GM19025 (cell line): Measurements from ENCODE around the gene MOV10L1.

Experiments
- ATAC-seq: cut with Tn5 transposase; IDR thresholded peaks from one replicate; pipeline ENCODE4 v1.9.1; 2021; ENCODE audit warnings: mild to moderate bottlenecking, low read depth, moderate library complexity; ENCODE audit not compliant: unreplicated experiment

The MOV10L1 gene

GRCh38 chr22:50058906-50059880 lies 30.6 kb upstream of the MOV10L1 start:
- no peak for ATAC-seq

GRCh38 chr22:50059881-50060262 lies 29.9 kb upstream of the MOV10L1 start:
- ATAC-seq: no peak

GRCh38 chr22:50060441-50061140 lies 29.2 kb upstream of the MOV10L1 start:
- no peak for ATAC-seq

- no peak for ATAC-seq
These were observed 28.5 kb upstream of the MOV10L1 start for GRCh38 chr22:50061141-50061823.

- ATAC-seq: no peak
These were observed 27.9 kb upstream of the MOV10L1 start for GRCh38 chr22:50061824-50062355.

- no peak for ATAC-seq
These were observed 27.2 kb upstream of the MOV10L1 start for GRCh38 chr22:50062509-50063135.

- ATAC-seq: no peak
These were observed 26.0 kb upstream of the MOV10L1 start for GRCh38 chr22:50063589-50064393.

GRCh38 chr22:50064453-50064852 lies 25.4 kb upstream of the MOV10L1 start:
- no peak for ATAC-seq

- ATAC-seq: no peak
These were observed 22.6 kb upstream of the MOV10L1 start for GRCh38 chr22:50067244-50067643.

- no peak for ATAC-seq
These were observed 21.7 kb upstream of the MOV10L1 start for GRCh38 chr22:50068096-50068495.

GRCh38 chr22:50070366-50070765 lies 19.4 kb upstream of the MOV10L1 start:
- ATAC-seq: no peak

- ATAC-seq: no peak
These were observed 18.2 kb upstream of the MOV10L1 start for GRCh38 chr22:50071432-50072166.

GRCh38 chr22:50072167-50072555 lies 17.6 kb upstream of the MOV10L1 start:
- no peak for ATAC-seq

- no peak for ATAC-seq
These were observed 16.9 kb upstream of the MOV10L1 start for GRCh38 chr22:50072714-50073538.

GRCh38 chr22:50074056-50074455 lies 15.8 kb upstream of the MOV10L1 start:
- ATAC-seq: no peak

- no peak for ATAC-seq
These were observed 15.0 kb upstream of the MOV10L1 start for GRCh38 chr22:50074551-50075530.
